PC-3 (cell line): Measurements from ENCODE around the gene KLF16.

Source experiments
- CTCF ChIP-seq: fragments of 300-600 bp; sonication (generic); conservative IDR thresholded peaks from 2 replicates; pipeline ENCODE4 v1.5.1; 2017; ENCODE audit warnings: antibody characterized with exemption, low read depth, mild to moderate bottlenecking, low read length
- EZH2 ChIP-seq: fragments of 300-600 bp; sonication (generic); IDR thresholded peaks from one replicate; pipeline ENCODE4 v1.6.1; 2017; ENCODE audit warnings: antibody characterized with exemption, mild to moderate bottlenecking, low read length; ENCODE audit not compliant: unreplicated experiment
- EZH2phosphoT487 ChIP-seq: fragments of 300-600 bp; sonication (generic); IDR thresholded peaks from 2 replicates; pipeline ENCODE4 v1.6.1; 2018; ENCODE audit warnings: mild to moderate bottlenecking, antibody characterized with exemption, low read length, borderline replicate concordance

GRCh38 chr19:1824252-1824622 is 39.1 kb downstream of the KLF16 start:
- TF ChIP-seq EZH2 = no peak
- no peak for TF ChIP-seq EZH2phosphoT487
- no peak for TF ChIP-seq CTCF
